Activated CD8-positive, alpha-beta T cell treated with anti-CD3 and anti-CD28 coated beads for 36 hours (primary cell): ENCODE measurements around the gene TBCB. TPM values are rescaled to one million over a fixed set of nuclear protein-coding genes. Genes with fewer than 3 reads are reported as not detected.

Experiments used
- ATAC-seq: fragments of 200-7000 bp; cut with Tn5 transposase; one replicate; pipeline ENCODE4 v1.10.0; 2021; ENCODE audit warnings: mild to moderate bottlenecking, moderate library complexity
- CTCF ChIA-PET: fragments of 350-600 bp; sonication (Branson Sonifier 250); formaldehyde crosslinking; loops from one replicate; lab custom pipeline; 2021; ENCODE audit warnings: antibody characterized with exemption; lab: Charles Lee
- POLR2A ChIA-PET: fragments of 350-600 bp; sonication (Branson Sonifier 250); formaldehyde crosslinking; loops from one replicate; lab custom pipeline; 2021; ENCODE audit warnings: antibody characterized with exemption; lab: Charles Lee
- DNase-seq: peaks from one replicate; pipeline ENCODE4 v3.0.0-alpha.2; 2020
- H3K27ac Mint-ChIP-seq: one replicate; pipeline ENCODE4 v1.8.0; 2021; ENCODE audit warnings: mild to moderate bottlenecking, mixed read lengths
- H3K27me3 Mint-ChIP-seq: one replicate; pipeline ENCODE4 v1.8.0; 2021; ENCODE audit warnings: mixed read lengths
- H3K36me3 Mint-ChIP-seq: one replicate; pipeline ENCODE4 v1.8.0; 2021; ENCODE audit warnings: low read depth, mixed read lengths
- H3K4me1 Mint-ChIP-seq: one replicate; pipeline ENCODE4 v1.8.0; 2021; ENCODE audit warnings: low read depth, mixed read lengths
- H3K4me3 Mint-ChIP-seq: one replicate; pipeline ENCODE4 v1.8.0; 2021; ENCODE audit warnings: mild to moderate bottlenecking, moderate library complexity, mixed read lengths
- H3K9me3 Mint-ChIP-seq: one replicate; pipeline ENCODE4 v1.8.0; 2021; ENCODE audit warnings: mixed read lengths
- CTCF ChIP-seq: fragments of 200-600 bp; IDR thresholded peaks from one replicate; pipeline ENCODE4 v1.8.0; 2022; ENCODE audit warnings: antibody characterized with exemption, mild to moderate bottlenecking
- intact Hi-C: fragments of 100-400 bp; cut with micrococcal nuclease; formaldehyde crosslinking; loops from one replicate; pipeline ENCODE4 v1.10.0; 2022
- total RNA-seq, 2 experiments: library from RNA; stranded (reverse); gene quantifications; one replicate each; pipeline ENCODE4 v1.2.3, GENCODE V29; 2021

Gene TBCB
- total RNA-seq, 2 experiments from 2014 or later, result 74.9 to 81.7 TPM

GRCh38 chr19:36093687-36094086, 21.6 kb upstream of the TBCB start:
- Mint-ChIP-seq H3K27me3 (no peaks in the 10 kb centered on the region), H3K9me3 (no peaks in the 10 kb centered on the region), H3K36me3 (peaks cover 46% of the 10 kb centered on the region), H3K27ac (peak overlapping the region; percentile 81), H3K4me1 (peaks cover 20% of the 10 kb centered on the region), H3K4me3 (no peak overlapping the region)
- ChIA-PET CTCF (interaction anchor here (1.2 to 1.3 kb wide), 2 partner anchors 14 to 33 kb away, joined by 3 to 4 read pairs; no protein-coding TSS in a partner anchor), POLR2A (interaction anchor here (1.3 to 1.7 kb wide), 2 partner anchors 10 to 21 kb away, joined by 5 to 6 read pairs; partner anchors contain the start of gene POLR2I)
- ATAC-seq, result no peak
- intact Hi-C loops, result no loop called here
- no peak for DNase-seq
- TF ChIP-seq CTCF, result no peak

DNA sequence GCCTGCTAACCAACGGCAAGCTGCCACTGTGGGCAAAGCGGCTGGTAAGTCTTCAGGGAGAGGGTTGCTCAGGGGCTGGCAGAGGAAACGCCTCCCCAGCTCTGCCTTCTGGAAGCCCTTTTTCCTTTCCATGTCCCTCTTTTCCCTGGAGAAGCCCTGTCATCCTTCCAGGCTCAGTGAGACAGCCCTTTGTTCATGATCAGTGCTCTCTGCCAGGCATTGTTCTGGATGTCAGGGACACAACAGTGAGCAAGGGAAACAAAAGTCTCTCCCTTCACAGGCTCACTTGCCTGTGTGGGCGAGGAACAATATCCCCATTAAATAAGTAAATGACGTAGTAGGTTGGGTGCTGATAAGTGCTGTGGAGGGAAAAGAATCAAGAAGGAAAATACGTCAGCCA, 18.2 kb upstream of the TBCB start:
- no peak for TF ChIP-seq CTCF
- Mint-ChIP-seq H3K4me1 (peaks cover 17% of the 10 kb centered on the region), H3K36me3 (peaks cover 31% of the 10 kb centered on the region), H3K27me3 (no peaks in the 10 kb centered on the region), H3K9me3 (no peaks in the 10 kb centered on the region), H3K27ac (no peak overlapping the region), H3K4me3 (no peak overlapping the region)
- ChIA-PET POLR2A (interaction anchor here (1.8 kb wide), 1 partner anchor 10 kb away, joined by 4 read pairs; no protein-coding TSS in a partner anchor), CTCF (no interaction called here)
- DNase-seq, result no peak
- intact Hi-C loops, result no loop called here
- ATAC-seq, result no peak

DNA sequence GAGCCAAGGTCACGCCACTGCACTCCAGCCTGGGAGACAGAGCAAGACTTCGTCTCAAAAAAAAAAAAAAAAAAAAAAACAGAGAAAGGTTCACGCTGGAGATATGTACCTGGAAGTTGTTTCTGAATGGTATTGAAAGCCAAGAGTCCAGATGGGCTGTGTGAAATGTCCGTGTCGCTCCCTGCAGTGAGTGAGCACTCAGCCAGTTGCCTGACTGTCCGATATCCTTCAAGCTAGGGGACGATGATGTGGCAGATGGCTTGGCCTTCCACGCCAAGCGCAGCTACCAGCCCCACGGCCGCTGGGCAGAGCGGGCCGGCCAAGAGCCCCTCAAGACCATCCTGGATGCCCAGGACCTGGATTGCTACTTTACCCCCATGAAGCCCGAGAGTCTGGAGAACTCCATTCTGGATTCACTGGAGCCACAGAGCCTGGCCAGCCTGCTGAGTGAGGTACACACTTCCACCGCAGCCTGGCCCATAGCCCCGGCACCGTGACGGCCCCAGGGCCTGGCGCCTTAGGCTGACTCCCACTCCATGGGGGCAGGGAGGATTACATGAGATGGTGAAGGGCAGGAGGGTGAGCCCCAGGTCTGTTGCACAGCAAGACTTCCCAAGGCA, 16.0 kb upstream of the TBCB start:
- DNase-seq (no peak), ATAC-seq (no peak)
- Mint-ChIP-seq H3K9me3 (no peaks in the 10 kb centered on the region), H3K27ac (no peak overlapping the region), H3K4me1 (no peaks in the 10 kb centered on the region), H3K36me3 (peaks cover 25% of the 10 kb centered on the region), H3K27me3 (no peaks in the 10 kb centered on the region), H3K4me3 (no peak overlapping the region)
- ChIA-PET POLR2A (interaction anchor here (0.6 to 1.0 kb wide), 2 partner anchors 8 to 116 kb away, joined by 3 read pairs; no protein-coding TSS in a partner anchor), CTCF (no interaction called here)
- intact Hi-C loops, result no loop called here
- TF ChIP-seq CTCF, result no peak

- intact Hi-C loops, result no loop called here
- Mint-ChIP-seq H3K4me1 (no peaks in the 10 kb centered on the region), H3K27ac (no peak overlapping the region), H3K9me3 (no peaks in the 10 kb centered on the region), H3K36me3 (peaks cover 21% of the 10 kb centered on the region), H3K4me3 (no peak overlapping the region), H3K27me3 (no peaks in the 10 kb centered on the region)
- ChIA-PET CTCF (no interaction called here), POLR2A (interaction anchor here (0.8 to 1.0 kb wide), 2 partner anchors 11 to 21 kb away, joined by 4 read pairs; partner anchors contain the start of gene OVOL3)
- no peak for TF ChIP-seq CTCF
- DNase-seq, result no peak
- no peak for ATAC-seq
Measured at GRCh38 chr19:36100476-36100875, 14.8 kb upstream of the TBCB start.

DNA sequence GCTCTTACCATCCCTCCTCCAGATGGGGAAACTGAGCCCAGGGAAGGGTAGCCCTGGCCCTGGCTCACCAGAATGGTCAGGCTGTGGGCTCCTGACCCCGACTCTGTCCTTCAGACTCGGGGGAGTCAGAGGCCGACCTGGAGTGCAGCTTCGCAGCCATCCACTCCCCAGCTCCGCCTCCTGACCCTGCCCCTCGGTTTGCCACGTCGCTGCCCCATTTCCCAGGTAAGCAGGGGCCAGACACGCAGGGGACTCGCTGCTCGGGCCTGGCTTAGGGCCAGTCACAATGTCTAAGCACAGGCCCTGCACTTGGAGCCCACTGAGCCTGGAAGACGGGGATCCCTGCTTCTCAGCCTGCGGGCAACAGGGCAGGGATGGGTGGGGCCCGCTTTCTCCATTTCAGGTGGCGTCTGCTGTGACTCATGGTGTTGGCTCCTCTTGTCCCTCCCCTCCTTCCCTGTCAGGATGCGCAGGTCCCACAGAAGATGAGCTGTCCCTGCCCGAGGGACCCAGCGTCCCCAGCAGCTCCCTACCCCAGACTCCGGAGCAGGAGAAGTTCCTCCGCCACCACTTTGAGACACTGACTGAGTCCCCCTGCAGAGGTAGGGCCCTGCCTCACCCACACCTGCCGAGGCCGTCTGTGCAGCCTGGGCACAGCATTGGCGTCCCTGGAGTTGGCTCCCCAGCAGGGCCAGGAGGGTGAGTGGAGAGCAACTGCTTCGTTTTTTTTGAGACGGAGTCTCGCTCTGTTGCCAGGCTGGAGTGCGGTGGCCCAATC, 13.5 kb upstream of the TBCB start:
- POLR2A ChIA-PET, result interaction anchor here (1.3 kb wide), 1 partner anchor 12 kb away, joined by 3 read pairs; no protein-coding TSS in a partner anchor
- CTCF ChIA-PET, result no interaction called here
- Mint-ChIP-seq H3K27ac (no peak overlapping the region), H3K9me3 (no peaks in the 10 kb centered on the region), H3K27me3 (no peaks in the 10 kb centered on the region), H3K36me3 (peaks cover 21% of the 10 kb centered on the region), H3K4me3 (no peak overlapping the region), H3K4me1 (no peaks in the 10 kb centered on the region)
- intact Hi-C loops, result no loop called here
- no peak for ATAC-seq
- no peak for TF ChIP-seq CTCF
- DNase-seq, result no peak
